ENCODE results near the gene MNX1.

GRCh38 chr7:157056957-157057902, 46.8 kb upstream of the MNX1 start:
- TF ChIP-seq CEBPB (IDR thresholded peaks at IDR 0.05; ENCODE audit: low read depth, low read length): no peak
- TF ChIP-seq, protein P1, sequence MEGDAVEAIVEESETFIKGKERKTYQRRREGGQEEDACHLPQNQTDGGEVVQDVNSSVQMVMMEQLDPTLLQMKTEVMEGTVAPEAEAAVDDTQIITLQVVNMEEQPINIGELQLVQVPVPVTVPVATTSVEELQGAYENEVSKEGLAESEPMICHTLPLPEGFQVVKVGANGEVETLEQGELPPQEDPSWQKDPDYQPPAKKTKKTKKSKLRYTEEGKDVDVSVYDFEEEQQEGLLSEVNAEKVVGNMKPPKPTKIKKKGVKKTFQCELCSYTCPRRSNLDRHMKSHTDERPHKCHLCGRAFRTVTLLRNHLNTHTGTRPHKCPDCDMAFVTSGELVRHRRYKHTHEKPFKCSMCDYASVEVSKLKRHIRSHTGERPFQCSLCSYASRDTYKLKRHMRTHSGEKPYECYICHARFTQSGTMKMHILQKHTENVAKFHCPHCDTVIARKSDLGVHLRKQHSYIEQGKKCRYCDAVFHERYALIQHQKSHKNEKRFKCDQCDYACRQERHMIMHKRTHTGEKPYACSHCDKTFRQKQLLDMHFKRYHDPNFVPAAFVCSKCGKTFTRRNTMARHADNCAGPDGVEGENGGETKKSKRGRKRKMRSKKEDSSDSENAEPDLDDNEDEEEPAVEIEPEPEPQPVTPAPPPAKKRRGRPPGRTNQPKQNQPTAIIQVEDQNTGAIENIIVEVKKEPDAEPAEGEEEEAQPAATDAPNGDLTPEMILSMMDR (conservative IDR thresholded peaks at IDR 0.05; ENCODE audit: low read depth, low read length): no peak
- no peak for TF ChIP-seq POLR2A (IDR thresholded peaks at IDR 0.05; ENCODE audit: low read depth, low read length)
- TF ChIP-seq SMC3 (IDR thresholded peaks at IDR 0.05; ENCODE audit: low read depth, low read length): no peak
- no peak for TF ChIP-seq ELK1 (IDR thresholded peaks at IDR 0.05; ENCODE audit: borderline replicate concordance, low read depth, low read length)
- no peak for TF ChIP-seq BHLHE40 (IDR thresholded peaks at IDR 0.05; ENCODE audit: low read depth, low read length)
- TF ChIP-seq MAZ (IDR thresholded peaks at IDR 0.05; ENCODE audit: borderline replicate concordance, low read depth, low read length): no peak
- no peak for TF ChIP-seq MAFK (IDR thresholded peaks at IDR 0.05; ENCODE audit: low read depth, low read length)
- no peak for TF ChIP-seq RAD21 (IDR thresholded peaks at IDR 0.05; ENCODE audit: low read length)

Measured in IMR-90 (cell line).